ENCODE results near the gene JAG1.

Gene JAG1

DNA sequence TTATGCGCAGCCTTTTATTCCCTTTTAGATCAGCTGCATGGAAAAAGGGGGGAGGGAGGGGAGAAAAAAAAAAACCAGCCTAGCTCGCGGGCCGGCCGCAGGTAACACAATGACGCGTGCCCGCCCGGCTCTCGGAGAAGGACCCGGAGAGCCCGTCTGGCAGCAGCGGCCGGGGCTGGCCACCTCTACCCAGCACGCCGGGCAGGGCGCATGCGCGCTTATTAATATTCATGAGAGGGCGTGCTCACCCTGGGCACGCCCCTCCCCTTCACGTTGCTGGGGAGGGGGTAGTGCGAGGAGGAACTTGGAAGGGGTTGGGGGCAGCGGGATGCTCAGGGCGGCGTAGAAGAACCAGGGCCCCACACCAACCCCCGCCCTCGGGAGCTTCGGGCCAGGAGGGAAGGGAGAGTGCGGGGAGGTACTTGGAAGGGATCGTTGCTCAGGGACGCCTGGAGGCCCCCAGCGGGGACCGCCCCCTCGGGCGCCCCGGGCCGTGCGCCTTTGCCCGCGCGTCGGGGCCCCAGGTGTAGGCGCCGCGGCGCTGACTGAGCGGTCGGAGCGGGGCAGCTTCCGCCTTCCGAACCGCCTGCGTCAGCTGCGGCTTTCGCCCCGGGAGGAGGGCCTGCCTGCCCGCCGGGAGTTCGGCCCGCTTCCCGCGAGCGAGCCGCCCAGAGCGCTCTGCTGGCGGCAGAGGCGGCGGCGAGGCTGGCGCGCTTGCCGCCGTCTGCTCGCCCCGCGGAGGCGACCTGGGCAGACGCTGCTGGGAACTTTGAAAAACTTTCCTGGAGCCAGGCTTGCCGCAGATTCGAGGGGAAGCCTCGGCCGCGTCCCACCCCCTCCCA is at the start of gene JAG1:
Gene JAG1 (minus strand): TSS at position 158 of the 842 bp plus-strand sequence. CDS start 469 bp downstream, outside the sequence.
- DNase-seq (ENCODE audit: extremely low spot score, insufficient read length, low read depth) (peak; percentile 95), FAIRE-seq (peak; percentile 87)

GRCh38 chr20:10721976-10722375 is 48.2 kb upstream of the JAG1 start:
- FAIRE-seq (no peak), DNase-seq (ENCODE audit: extremely low spot score, insufficient read length, low read depth) (no peak)

GRCh38 chr20:10721137-10721896 is 47.5 kb upstream of the JAG1 start:
- FAIRE-seq, result no peak
- no peak for DNase-seq (ENCODE audit: extremely low spot score, insufficient read length, low read depth)

- FAIRE-seq (no peak), DNase-seq (ENCODE audit: extremely low spot score, insufficient read length, low read depth) (no peak)
Observed at GRCh38 chr20:10720565-10720964, 46.8 kb upstream of the JAG1 start.

GRCh38 chr20:10719740-10720385 is 46.1 kb upstream of the JAG1 start:
- DNase-seq (ENCODE audit: extremely low spot score, insufficient read length, low read depth) (no peak), FAIRE-seq (no peak)

DNA sequence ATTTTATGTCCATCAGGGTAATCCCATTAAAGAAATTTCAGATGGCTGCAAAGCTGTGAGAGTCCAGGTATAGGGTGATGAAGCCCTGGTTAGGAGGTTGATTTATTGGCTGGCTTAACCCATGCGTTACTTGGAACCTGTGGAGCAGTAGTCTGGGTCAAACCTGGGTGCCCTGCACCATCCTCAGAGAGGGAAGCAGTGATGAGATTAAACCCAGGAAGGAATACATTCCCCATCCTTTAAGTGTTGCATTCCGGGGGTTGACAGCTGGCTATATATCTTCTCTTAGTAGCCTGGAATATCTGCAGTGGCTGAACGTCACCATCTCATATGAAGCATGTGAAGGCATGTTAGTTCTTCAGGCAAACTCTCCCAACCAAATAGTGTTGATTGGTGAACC is 44.9 kb upstream of the JAG1 start:
- DNase-seq (ENCODE audit: extremely low spot score, insufficient read length, low read depth) (no peak), FAIRE-seq (no peak)

GRCh38 chr20:10716855-10717254 is 43.1 kb upstream of the JAG1 start:
- FAIRE-seq, result no peak

DNA sequence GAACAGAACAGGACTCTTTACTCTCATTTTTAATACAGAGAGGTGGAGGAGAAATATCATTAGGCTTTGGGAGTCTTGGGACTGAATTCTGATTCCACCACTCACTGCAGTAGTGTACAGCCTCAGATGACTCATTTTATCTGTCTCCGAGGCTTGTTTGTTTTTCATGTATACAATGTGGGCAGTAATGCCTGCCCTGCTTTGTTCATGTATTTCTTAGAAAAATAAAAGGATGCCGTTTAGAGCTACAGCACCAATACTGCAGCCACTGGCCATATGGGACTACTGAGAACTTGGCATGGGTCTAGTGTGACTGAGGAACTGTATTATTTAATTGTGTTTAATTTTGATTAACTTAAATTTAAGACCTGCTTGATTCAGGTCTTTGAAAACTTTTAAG is 41.2 kb upstream of the JAG1 start:
- DNase-seq (ENCODE audit: extremely low spot score, insufficient read length, low read depth) (no peak), FAIRE-seq (no peak)

More at GRCh38 chr20:10716855-10717254, 43.1 kb upstream of the JAG1 start:
- DNase-seq (ENCODE audit: extremely low spot score, insufficient read length, low read depth), result no peak

- DNase-seq (ENCODE audit: extremely low spot score, insufficient read length, low read depth) (no peak), FAIRE-seq (no peak)
Observed at GRCh38 chr20:10714236-10714975, 40.6 kb upstream of the JAG1 start.

- DNase-seq (ENCODE audit: extremely low spot score, insufficient read length, low read depth) (no peak), FAIRE-seq (no peak)
Observed at GRCh38 chr20:10713161-10713560, 39.4 kb upstream of the JAG1 start.

GRCh38 chr20:10711903-10712451 is 38.2 kb upstream of the JAG1 start:
- FAIRE-seq, result no peak
- no peak for DNase-seq (ENCODE audit: extremely low spot score, insufficient read length, low read depth)

DNA sequence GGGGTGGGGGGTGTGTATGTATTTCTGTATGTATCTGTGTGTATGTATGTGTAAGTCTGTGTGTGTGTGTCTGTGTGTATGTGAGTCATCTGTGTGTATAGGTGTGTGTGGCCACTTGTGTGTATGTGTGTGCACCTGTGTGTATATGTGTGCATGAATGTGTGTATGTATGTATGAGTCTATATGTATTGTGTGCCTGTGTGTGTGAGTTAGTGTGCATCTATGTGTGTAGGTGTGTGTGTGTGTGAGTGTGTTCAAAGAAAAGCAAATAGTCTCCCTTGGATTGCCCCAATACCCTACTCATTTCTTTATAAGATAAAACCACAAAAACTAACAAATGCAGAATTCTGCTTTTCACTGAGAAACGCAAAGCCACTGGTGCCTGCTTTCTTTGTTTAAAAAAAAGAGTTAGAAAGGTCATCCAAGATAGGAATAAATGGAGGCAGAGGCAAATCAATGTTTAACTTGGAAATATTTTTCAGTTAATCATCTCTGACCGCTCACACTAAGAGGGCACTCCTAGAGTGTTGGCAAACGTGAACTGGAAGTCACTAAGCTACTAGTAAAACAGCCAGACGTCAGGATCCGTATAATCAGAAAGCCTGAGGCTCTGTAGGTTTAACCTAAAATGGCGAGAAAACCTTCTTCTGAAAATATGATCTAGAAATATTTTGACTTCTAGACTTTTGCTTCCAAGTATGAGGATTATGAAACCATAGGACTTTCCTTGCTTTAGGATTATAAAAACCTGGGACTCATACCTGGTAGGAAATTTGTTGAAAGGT is 37.4 kb upstream of the JAG1 start:
- DNase-seq (ENCODE audit: extremely low spot score, insufficient read length, low read depth) (no peak), FAIRE-seq (no peak)

DNA sequence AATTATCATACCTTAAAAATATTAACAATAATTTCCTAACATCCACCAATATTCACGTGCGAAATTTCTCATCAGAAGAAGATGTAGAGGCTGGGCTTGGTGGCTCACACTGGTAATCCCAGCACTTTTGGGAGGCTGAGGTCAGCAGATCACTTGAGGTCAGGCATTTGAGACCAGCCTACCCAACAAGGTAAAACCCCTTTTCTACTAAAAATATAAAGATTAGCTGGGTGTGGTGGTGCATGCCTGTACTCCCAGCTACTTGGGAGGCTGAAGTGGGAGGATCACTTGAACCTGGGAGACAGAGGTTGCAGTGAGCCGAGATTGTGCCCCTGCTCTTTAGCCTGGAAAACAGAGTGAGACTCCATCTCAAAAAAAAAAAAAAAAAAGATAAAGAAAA is 36.1 kb upstream of the JAG1 start:
- FAIRE-seq (no peak), DNase-seq (ENCODE audit: extremely low spot score, insufficient read length, low read depth) (no peak)

GRCh38 chr20:10708351-10709185 is 34.8 kb upstream of the JAG1 start:
- FAIRE-seq, result no peak

DNA sequence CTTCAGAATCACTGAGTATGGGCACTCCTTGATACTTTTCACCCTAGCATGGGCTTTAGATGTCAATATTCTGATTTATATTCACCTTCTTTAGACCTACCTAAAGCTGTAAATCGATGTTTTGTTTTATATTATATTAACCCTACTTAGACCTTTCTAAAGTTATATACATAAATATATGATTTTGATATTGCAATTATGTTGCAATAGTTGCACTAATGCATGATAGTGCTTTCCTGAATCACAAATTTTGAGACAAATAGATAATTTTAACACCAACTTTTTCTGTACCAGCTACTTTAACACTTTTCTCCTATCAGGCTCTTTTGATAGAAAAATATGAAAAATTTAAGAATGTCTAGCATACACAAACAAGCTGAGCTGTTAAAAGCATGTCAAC is 34.0 kb upstream of the JAG1 start:
- no peak for FAIRE-seq
- no peak for DNase-seq (ENCODE audit: extremely low spot score, insufficient read length, low read depth)

More at GRCh38 chr20:10708351-10709185, 34.8 kb upstream of the JAG1 start:
- DNase-seq (ENCODE audit: extremely low spot score, insufficient read length, low read depth), result no peak

DNA sequence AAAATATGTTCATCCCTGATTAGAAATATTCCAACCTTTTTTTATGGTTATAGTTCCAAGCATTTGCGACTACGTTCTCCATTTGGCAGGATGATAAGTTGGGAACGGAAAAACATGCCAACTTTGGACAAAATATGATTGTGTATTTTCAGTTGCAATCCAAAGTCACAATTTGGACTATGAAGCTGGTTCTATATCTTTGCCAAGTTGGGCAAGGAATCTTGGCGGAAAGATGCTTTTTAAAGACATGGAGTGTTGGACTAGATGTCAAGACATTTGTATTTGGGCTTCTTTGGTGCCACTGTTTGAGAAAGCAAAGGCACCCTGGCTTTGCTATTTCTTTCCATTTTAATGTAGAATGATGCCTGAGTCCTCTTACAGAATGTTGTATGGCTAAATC is 33.3 kb upstream of the JAG1 start:
- no peak for FAIRE-seq

DNA sequence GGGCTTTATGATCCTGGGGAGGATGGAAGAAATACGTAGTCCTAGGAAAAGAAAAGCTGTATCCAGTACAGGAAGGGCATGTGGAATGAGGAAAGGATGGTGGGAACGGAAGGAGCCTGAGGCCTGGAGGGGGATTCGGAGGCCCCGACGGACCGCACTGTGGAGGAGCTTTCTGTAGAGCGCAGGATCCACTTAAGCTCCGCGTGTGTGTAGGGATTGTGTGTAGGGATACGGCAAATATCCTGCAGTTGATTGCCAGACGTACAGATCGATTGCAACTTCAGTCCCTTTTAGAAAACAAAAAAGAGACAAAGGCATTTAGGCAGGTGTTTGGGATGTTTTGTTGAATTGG is 32.6 kb upstream of the JAG1 start:
- DNase-seq (ENCODE audit: extremely low spot score, insufficient read length, low read depth) (no peak), FAIRE-seq (no peak)

More for the DNA sequence above, 33.3 kb upstream of the JAG1 start:
- DNase-seq (ENCODE audit: extremely low spot score, insufficient read length, low read depth), result no peak

- no peak for DNase-seq (ENCODE audit: extremely low spot score, insufficient read length, low read depth)
- no peak for FAIRE-seq
Observed at GRCh38 chr20:10705801-10706459, 32.1 kb upstream of the JAG1 start.
